Rectal smooth muscle tissue (tissue), 1 donor: ENCODE measurements around the gene SARM1.

ENCODE experiments used
- H3K27ac ChIP-seq: one replicate; pipeline ENCODE4 v1.7.0; 2013; ENCODE audit warnings: low read depth, low read length, inconsistent platforms
- H3K27me3 ChIP-seq: one replicate; pipeline ENCODE4 v1.7.0; 2013; ENCODE audit warnings: low read length; ENCODE audit not compliant: control insufficient read depth, insufficient read depth
- H3K36me3 ChIP-seq: one replicate; pipeline ENCODE4 v1.7.0; 2013; ENCODE audit warnings: low read length; ENCODE audit not compliant: control insufficient read depth, insufficient read depth
- H3K4me1 ChIP-seq: one replicate; pipeline ENCODE4 v1.7.0; 2013; ENCODE audit warnings: low read length; ENCODE audit not compliant: control insufficient read depth, insufficient read depth
- H3K4me3 ChIP-seq: one replicate; pipeline ENCODE4 v1.7.0; 2013; ENCODE audit warnings: low read length
- H3K9ac ChIP-seq: one replicate; pipeline ENCODE4 v1.7.0; 2013; ENCODE audit warnings: low read length

SARM1 gene

DNA sequence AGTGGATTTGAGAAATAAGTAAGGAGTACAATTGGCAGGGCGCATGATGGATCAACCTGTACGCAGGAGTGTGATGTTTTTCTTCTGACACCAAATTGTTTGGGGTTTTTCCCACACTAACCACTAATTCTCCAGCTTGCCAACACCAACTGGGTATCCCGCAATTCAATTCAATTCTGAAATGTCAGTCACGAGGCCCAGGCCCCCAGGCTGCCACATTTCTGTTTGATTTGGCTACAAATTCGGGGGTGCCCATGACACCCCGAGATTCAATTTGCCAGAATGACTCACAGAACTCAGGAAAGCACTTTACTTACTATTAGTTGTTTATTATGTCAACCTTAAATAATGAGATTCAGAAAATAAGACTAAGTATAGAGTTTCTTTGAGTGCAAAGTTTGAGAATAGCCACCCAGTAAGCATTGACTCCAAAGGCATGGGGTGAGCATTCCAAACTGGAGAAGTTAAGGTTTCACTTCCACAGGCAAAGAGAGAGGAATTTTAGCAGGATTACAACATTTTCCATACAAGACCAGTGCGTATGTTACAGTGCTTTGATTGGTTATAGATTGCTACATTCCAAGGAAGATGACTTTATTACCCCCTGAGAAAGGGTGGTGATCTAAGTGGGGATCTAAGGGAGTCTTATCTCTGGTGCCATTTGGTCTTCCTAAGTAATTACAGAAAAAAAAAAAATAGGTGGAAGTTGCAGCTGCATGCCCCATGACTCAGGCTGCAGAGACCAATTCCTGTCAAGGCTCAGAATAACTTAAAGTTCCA is 23.0 kb downstream of the SARM1 start:
- Histone ChIP-seq H3K4me1 (no peaks in the 10 kb centered on the region), H3K27ac (no peak overlapping the region), H3K9ac (no peak overlapping the region), H3K36me3 (peaks cover 26% of the 10 kb centered on the region), H3K4me3 (no peak overlapping the region), H3K27me3 (no peaks in the 10 kb centered on the region)

DNA sequence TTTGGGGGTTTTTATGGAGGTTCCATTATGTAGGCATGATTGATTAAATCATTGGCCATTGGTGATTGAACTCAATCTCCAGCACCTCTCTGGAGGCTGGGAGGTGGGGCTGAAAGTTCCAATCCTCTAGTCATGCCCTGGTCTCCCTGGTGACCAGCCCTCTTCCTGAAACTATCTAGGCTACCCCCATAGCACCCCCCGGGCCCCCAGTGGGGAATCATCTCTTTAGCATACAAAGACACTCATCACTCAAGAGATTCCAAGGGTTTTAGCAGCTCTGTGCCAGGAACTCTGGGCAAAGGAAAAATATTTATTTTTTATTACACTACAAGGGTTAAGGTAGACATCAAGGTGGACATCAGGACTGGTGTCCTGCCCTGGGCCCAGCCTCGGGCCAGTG is 23.9 kb downstream of the SARM1 start:
- H3K4me1 ChIP-seq = no peaks in the 10 kb centered on the region
- peaks cover 22% of the 10 kb centered on the region for H3K36me3 ChIP-seq

DNA sequence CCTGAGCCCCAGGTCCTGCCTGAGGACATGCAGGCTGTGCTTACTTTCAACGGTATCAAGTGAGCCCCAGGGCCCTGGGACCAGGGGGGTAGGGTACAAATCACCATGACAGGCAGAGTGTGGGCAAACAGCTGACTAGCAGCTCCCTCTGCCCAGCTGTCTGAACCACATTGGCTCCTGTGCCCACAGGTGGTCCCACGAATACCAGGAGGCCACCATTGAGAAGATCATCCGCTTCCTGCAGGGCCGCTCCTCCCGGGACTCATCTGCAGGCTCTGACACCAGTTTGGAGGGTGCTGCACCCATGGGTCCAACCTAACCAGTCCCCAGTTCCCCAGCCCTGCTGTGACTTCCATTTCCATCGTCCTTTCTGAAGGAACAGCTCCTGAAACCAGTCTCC is 24.5 kb downstream of the SARM1 start:
- H3K9ac ChIP-seq = no peak overlapping the region
- no peak overlapping the region for H3K27ac ChIP-seq
- no peaks in the 10 kb centered on the region for H3K27me3 ChIP-seq
- no peaks in the 10 kb centered on the region for H3K4me1 ChIP-seq
- H3K4me3 ChIP-seq = no peak overlapping the region
- peaks cover 19% of the 10 kb centered on the region for H3K36me3 ChIP-seq

More for the DNA sequence above, 23.9 kb downstream of the SARM1 start:
- Histone ChIP-seq H3K9ac (no peak overlapping the region), H3K27ac (no peak overlapping the region), H3K4me3 (no peak overlapping the region), H3K27me3 (no peaks in the 10 kb centered on the region)

DNA sequence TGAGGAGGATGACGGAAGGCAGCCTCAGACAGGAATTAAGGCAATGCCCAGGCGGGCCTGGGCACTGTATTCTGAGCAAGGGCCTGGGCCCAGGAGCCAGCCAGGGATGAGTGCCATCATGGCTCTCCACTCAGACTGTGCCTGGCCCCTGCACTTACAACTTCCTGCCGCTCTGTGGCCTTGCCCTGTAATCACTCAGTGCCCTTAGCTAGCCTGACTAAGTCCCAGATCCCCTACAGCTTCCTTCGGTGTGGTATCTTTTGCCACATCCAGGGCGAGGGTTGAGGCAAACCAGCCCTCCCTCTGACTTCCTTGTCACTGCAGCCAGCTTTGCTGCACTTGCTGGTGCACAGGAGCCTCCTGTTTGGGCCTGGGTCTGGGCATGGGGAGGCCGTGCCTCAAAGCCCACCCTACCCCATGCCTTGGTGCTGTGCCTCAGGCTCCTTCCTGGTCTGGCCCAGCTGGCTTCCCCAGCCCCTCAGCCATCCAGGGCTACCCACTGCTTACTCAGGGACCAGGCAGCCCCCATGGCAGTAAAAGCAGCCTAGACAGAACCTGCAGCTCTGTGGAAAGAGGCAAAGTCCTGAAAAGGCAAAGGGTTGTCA is 25.2 kb downstream of the SARM1 start:
- no peaks in the 10 kb centered on the region for H3K4me1 ChIP-seq
- no peaks in the 10 kb centered on the region for H3K27me3 ChIP-seq
- H3K36me3 ChIP-seq = peaks cover 16% of the 10 kb centered on the region
- no peak overlapping the region for H3K4me3 ChIP-seq
- no peak overlapping the region for H3K9ac ChIP-seq
- H3K27ac ChIP-seq = no peak overlapping the region

DNA sequence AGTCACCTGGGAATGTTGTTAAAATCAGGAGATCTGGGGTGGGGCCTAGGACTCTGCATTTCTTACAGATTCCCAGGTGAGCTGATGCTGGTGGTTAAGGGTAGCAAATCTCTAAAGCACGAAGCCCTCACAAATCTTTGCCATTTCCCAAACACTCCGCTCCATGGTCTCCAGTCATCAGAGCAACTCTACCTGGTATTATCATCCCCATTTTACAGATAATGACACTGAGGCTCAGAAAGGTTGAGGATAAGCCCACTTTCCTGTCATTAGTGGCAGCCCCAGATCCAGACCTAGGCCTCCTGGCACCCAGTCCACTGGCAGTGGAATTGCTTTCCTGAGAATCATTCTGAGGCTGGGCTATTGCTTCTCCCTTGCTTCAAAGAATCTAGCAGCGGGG is 25.8 kb downstream of the SARM1 start:
- Histone ChIP-seq H3K4me1 (no peaks in the 10 kb centered on the region), H3K27me3 (no peaks in the 10 kb centered on the region), H3K4me3 (no peak overlapping the region), H3K36me3 (peaks cover 16% of the 10 kb centered on the region), H3K9ac (no peak overlapping the region), H3K27ac (no peak overlapping the region)

DNA sequence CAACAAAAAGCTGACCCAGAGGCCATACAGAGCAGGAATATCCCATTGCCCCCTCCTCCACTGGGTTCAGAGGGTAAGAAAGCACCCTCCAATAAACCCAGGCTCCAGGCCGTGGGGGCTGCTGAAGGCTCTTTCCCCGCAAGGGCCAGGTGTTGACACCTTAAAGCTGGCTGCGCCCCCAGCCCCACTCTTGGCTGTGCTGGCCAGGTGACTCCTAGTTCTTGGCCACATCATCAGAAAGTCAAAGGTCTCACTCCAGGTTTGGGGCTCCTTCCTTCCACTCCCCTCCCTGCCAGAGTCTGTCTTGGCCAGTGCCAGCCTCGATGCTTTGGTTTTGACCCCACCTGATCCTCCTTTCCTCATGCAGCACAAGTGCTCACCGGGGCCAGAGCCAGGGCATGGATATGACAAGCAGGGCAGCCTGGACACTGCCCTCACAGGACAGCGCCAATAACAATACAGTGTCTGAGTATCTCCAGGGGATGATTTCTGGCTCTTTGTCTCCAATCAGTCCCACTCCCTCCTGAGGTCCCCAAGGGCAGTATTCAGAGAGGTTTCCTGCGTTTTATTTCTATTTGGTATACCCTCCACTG is 26.3 kb downstream of the SARM1 start:
- H3K36me3 ChIP-seq = peaks cover 16% of the 10 kb centered on the region
- no peaks in the 10 kb centered on the region for H3K27me3 ChIP-seq
- no peak overlapping the region for H3K9ac ChIP-seq
- no peaks in the 10 kb centered on the region for H3K4me1 ChIP-seq
- no peak overlapping the region for H3K27ac ChIP-seq
- no peak overlapping the region for H3K4me3 ChIP-seq

DNA sequence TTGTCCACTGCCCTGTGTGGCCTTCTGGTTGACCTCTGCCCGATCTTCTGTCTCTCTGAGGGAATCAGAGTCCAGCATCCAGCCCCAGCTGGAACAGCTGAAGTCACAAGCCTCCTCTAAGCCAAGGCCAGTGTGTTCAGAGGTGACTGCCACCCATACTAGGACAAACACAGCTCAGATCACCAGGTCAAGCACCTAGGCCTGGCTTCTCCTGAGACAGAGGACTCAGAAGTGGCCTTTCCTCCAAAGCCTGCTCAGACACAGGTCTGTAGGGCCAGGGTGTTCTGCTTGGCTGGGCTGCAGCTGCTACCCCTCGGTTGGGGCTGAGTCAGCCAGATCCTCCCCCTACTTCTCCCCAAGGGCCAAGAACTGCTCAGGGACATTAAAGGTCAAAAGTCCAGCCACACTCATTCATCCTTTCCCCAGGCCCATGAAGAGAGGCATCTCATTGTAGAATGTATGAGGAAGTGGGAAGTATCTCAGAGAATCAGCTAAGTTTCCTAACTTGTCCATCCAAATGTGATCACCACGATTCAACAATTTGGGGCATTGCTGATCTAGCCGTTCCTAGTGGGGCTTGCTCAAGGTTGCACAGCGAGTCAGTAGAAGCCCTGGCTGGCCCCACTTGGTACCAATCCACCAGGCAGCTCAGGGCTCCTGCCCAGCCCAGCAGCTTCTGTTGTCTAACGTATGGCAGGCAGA is 26.9 kb downstream of the SARM1 start:
- H3K9ac ChIP-seq = no peak overlapping the region
- no peak overlapping the region for H3K27ac ChIP-seq
- peaks cover 13% of the 10 kb centered on the region for H3K36me3 ChIP-seq

DNA sequence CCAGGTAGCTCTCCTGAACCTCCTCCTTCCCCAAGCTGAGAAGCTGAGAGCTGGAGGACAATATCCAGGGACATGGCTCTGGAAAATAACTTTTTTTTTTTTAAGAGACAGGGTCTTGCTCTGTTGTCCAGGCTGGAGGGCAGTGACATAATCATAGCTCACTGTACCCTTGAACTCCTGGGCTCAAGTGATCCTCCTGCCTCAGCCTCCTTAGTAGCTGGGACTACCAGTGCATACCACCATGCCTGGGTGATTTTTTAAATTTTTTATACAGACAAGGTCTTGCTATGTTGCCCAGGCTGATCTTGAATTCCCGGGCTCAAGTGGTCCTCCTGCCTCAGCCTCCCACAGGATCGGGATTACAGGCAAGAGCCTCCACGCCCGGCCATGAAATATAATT is 28.3 kb downstream of the SARM1 start:
- H3K4me3 ChIP-seq = no peak overlapping the region
- peaks cover 8% of the 10 kb centered on the region for H3K36me3 ChIP-seq
- H3K27ac ChIP-seq = no peak overlapping the region
- H3K9ac ChIP-seq = no peak overlapping the region
- no peaks in the 10 kb centered on the region for H3K4me1 ChIP-seq
- no peaks in the 10 kb centered on the region for H3K27me3 ChIP-seq

More for the DNA sequence above, 26.9 kb downstream of the SARM1 start:
- H3K4me3 ChIP-seq = no peak overlapping the region
- H3K4me1 ChIP-seq = no peaks in the 10 kb centered on the region
- H3K27me3 ChIP-seq = no peaks in the 10 kb centered on the region

DNA sequence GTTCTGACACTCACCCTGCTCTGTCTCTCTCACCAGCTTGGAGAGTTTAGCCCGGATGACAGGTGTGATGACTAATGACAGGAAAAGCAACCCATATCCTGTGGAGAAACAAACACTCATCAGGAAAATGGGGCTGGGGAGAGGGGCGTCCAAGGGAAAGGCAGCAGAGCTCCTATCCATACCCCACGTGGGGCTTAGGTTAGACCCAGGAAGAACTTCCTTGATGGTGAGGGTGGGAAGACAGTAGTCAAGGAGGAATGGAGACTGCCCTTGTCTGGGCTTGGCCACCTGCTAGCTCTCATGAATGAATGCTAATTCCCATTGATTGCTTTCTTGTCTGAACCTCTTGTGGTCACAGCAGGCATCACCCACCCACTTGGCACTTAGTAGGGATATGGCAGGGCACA is 30.7 kb downstream of the SARM1 start:
- Histone ChIP-seq H3K4me3 (no peak overlapping the region), H3K27ac (no peak overlapping the region), H3K9ac (no peak overlapping the region), H3K4me1 (peaks cover 8% of the 10 kb centered on the region), H3K27me3 (no peaks in the 10 kb centered on the region), H3K36me3 (no peaks in the 10 kb centered on the region)

DNA sequence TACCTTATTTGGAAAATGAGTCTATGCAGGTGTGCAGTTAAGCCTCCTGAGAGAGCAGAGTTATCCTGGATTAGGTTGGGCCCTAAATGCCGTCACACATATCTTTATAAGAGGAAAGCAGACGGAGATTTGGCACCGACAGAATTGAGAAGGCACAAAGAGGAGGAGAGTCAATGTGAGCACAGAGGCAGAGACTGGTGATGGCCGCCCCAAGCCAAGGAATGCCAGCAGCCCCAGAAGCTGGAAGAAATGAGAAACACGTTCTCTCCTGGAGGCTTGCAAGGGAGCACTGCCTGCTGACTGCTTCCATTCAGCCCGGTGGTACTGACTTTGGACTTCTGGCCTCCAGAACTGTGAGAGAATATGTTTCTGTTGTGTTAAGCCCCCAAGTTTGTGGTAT is 31.4 kb downstream of the SARM1 start:
- Histone ChIP-seq H3K9ac (no peak overlapping the region), H3K27me3 (no peaks in the 10 kb centered on the region), H3K27ac (no peak overlapping the region), H3K4me3 (no peak overlapping the region), H3K36me3 (no peaks in the 10 kb centered on the region), H3K4me1 (peaks cover 8% of the 10 kb centered on the region)

DNA sequence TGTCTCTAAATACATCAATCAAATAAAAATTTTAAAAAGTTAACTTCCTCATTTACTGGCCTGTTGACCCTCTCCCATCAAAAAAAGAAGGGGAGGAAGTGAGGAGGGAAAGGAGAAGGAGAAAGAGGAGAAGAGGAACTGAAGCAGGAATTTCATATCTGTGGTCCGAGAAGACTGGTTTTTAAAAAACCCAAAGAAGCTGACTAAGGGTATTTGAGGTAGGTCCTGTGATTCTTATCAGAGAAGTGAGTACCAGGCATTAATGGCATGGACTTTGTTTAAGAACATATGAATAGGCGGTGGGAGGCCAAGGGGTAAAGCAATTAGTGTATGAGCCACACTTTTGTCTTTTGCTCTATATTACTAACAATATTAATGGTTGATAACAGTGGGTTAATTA is 32.5 kb downstream of the SARM1 start:
- no peaks in the 10 kb centered on the region for H3K27me3 ChIP-seq
- H3K36me3 ChIP-seq = no peaks in the 10 kb centered on the region
- H3K4me3 ChIP-seq = no peak overlapping the region
- no peak overlapping the region for H3K27ac ChIP-seq
- no peak overlapping the region for H3K9ac ChIP-seq
- peaks cover 8% of the 10 kb centered on the region for H3K4me1 ChIP-seq

DNA sequence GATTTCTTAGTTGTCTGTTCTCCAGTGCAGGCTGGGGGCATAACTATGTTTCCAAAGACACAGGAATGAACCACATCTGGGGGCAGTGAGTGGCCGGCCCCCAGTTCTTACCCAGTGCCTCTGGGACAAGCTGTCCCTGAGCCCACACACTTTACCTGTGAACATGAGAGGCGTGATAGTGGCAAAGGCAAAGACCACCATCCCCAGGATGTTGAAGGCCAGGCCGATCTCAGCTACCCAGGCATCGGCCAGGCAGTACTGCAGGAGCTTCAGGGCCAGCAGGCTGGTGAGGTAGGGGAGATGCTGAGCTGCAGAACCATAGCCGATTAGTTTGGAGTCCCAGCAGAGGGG is 32.9 kb downstream of the SARM1 start:
- no peaks in the 10 kb centered on the region for H3K36me3 ChIP-seq
- no peak overlapping the region for H3K9ac ChIP-seq
- peaks cover 8% of the 10 kb centered on the region for H3K4me1 ChIP-seq
- peak overlapping the region; percentile 74 for H3K4me3 ChIP-seq
- H3K27me3 ChIP-seq = no peaks in the 10 kb centered on the region
- no peak overlapping the region for H3K27ac ChIP-seq
